Left kidney (tissue), 2 donors: ENCODE measurements around the gene INPP5B. TPM values are rescaled to one million over a fixed set of nuclear protein-coding genes. Genes with fewer than 3 reads are reported as not detected.
A peak's percentile ranks its signal among the peaks of the same experiment; 100 is the strongest.

ENCODE experiments used
- DNase-seq: peaks from one replicate; pipeline ENCODE4 v3.0.0-alpha.2; 2013
- polyA plus RNA-seq: library from polyadenylated mRNA; unstranded; fragments of 120-200 nt; gene quantifications from one replicate; pipeline ENCODE4 v1.2.1, GENCODE V29; 2013; ENCODE audit not compliant: insufficient read length

Gene INPP5B
- polyA plus RNA-seq, 1 donor: 33.1 TPM

DNA sequence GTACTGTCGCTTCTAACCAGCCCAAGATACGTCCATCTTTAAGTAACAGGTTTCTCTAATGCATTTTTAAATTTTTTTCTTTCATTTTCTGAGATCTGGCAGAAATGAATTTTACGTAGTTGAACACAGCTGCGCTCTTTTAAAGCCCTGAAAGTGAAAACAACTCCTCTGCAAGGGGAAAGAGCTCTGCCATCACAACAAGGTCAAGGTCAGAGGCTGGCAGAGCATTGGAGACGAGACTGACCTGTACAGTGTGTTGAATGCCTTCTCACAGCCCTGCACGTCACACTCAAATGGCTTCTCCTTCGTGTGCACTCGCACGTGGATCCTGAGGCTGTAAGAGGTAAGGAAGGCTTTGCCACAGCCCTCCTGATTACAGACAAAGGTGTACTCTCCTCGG is 107.2 kb downstream of the INPP5B start:
- DNase-seq: no peak

DNA sequence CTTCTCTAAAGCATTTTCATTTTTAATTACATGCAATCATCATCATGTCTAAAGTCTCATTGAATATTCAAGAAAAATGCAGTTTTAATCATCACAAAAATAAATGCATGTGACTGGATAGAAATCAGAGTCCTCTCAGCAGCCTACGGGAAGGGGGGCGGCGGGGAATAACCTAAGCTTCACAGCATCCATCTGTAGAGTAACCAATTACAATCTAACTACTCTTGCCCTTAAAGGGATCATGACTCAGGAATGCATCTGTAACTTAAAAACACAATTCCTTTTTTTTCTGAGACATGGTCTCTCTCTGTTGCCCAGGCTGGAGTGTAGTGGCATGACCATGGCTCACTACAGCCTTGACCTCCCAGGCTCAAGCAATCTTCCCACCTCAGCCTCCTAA is 110.1 kb downstream of the INPP5B start:
- DNase-seq: no peak

DNA sequence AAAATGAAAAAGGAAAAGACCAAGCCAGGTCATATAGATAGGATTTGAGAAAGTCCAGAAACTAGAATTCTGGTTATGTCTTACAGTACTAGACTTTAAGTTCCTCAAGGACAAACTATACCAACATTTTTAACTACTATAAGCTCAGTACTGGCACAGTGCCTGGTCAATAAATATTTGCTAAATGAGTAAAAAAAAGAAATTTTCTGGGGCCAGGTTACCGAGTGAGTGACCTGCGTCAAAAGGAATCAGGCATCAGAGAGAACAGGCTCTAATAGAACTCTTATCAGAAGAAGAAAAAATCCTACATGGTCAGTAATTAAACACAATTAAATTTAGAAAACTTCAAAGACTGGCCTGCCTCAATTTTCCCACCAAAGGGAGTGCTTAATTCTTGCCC is 115.0 kb downstream of the INPP5B start:
- no peak for DNase-seq

DNA sequence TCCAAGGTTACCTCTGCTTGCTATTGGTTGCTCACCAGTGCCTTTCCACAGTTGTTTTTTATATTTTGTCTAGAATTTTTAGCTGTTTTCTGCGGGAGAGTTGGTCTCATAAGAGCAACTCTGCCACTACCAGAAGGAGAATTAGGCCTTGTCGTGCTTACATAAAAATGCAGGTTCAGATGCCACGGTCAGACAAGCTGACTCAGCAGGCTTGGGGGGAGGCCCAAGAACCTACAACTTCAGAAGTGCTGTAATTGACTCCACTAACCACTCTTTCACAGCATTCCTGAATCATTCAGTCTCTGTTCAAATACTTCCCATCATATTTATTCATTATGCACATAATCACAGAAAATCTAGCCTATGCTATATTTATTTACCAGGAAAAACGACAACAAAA is 115.7 kb downstream of the INPP5B start:
- DNase-seq: no peak

DNA sequence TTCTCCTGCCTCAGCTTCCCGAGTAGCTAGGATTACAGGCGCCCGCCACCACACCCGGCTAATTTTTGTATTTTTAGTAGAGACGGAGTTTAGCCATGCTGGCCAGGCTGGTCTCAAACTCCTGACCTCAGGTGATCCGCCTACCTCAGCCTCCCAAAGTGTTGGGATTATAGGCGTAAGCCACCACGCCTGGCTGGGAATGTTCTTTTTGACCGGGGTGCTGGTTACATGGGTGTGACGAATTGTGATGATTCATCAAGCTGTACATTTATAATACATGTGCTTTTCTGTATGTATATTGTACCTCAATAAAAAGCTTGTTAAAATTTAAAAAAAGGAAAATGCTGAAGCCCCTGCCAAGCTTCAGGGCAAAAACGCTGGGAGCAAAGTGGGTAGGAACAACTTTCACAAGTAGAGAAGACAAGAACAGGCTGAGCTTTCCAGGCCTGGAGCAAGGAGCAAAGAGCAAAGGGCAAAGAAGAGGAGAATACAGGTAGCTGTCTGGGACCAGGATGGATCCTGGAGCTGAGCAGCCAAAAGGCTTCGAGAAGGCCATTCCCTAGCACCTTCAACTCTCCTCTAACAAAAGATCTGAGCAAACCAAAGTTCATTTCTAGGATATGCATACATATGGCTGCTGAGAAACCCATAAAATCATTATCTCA is 118.3 kb downstream of the INPP5B start:
- DNase-seq: no peak

GRCh38 chr1:37825506-37825905 is 121.3 kb downstream of the INPP5B start:
- DNase-seq: no peak

DNA sequence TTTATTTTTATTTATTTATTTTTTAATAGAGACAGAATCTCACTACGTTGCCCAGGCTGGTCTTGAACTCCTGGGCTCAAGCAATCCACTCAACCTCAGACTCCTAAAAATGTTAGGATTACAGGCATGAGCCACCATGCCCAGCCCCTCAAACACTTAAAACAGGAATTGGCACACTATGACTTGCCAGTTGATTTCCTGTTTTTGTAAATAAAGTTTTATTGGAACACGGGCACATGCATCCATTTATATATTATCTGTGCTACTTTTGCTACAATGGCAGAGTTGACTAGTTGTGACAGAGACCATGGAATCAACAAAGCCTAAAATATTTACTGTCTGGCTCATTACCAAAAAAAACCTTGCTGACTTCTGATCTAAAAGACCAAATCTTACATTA is 122.9 kb downstream of the INPP5B start:
- no peak for DNase-seq

DNA sequence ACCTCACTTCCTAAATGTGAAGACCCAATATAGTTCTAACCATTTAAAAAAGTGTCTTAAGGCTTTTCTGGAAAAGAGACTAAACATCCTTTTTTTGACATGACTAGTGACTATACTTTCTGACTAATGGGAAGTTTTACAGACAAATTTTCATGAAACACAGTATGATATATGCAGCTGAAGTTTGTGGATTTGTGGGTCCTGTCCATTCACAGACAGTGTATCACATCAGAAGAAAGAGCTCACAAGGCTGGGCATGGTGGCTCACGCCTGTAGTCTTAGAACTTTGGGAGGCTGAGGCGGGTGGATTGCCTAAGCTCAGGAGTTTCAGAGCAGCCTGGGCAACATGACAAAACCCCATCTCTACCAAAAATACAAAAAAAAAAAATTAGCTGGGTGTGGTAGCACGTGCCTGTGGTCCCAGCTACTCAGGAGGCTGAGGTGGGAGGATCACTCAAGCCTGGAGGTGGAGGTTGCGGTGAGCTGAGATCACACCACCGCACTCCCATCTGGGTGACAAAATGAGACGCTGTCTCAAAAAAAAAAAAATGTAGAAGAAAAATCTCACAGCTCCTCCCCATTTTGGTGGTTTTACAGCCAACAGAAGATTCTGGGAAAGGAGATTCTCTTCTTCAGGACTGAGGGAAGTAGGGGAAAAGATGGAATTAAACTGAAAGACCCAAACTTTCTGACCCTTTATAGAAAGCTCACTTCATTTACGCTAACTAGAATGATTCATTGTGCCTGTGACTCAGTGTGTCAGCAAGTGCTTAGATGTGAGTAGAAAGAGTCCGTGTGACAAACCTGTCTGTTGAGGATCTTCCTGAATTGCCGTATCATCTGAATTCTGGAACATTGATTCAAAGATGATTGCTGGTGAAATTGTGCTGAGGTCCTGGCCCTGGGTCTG is 123.7 kb downstream of the INPP5B start:
- no peak for DNase-seq

DNA sequence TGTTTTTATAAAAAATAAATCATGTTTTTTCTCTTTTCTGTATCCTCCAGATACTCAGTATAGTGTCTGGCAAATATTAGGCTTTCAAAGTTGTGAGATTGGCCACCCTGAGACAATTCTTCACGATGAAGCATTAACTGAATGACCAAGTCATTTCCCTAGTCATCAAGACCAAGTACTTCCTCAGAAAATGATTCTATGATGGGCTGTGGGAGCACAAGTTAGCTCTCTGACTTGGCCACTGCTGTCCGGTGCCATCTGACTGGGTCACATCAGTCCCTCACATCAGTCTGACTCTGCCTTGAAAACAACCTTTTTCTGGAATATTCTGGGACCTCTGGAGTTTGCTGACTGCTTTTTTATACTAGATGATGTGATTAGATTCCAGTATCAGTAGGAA is 125.4 kb downstream of the INPP5B start:
- no peak for DNase-seq

DNA sequence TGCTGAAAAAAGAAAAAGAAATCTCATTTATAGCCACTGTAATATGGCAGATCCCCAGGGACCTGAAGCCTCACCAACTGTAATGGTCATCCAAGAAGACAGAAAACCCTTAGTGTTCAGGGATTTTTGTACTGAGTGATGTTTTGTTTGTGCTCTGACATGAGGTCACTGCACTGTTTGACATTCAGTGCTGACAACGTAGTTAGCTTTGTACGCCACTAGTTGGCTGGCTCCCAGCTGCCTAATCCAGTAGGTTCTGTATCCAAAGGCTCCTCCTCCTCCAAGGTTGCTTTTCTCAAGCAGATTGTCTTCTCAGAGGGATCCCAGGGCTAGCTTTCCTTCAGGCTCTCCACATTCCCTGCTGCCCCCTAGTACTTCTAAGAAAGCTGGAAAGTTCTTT is 129.4 kb downstream of the INPP5B start:
- DNase-seq: no peak

DNA sequence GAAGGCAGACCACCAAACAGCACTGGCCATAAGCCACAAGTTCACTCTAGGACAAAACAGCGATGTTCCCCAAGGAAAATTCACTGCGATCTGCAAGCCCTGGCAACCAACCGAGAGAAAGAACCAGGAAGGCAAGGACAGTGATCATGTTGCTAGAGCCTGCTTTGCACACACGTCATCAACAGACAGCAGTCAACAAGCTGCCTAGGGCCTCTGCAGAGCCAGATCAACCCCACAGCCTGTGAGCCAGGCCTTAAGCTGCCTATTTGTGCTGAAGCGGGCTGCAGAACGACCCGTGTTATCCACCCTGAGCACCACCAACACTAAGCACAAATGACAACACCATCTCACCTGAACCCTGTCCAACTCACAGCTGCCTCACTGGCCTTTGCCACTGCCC is 132.6 kb downstream of the INPP5B start:
- DNase-seq: no peak

DNA sequence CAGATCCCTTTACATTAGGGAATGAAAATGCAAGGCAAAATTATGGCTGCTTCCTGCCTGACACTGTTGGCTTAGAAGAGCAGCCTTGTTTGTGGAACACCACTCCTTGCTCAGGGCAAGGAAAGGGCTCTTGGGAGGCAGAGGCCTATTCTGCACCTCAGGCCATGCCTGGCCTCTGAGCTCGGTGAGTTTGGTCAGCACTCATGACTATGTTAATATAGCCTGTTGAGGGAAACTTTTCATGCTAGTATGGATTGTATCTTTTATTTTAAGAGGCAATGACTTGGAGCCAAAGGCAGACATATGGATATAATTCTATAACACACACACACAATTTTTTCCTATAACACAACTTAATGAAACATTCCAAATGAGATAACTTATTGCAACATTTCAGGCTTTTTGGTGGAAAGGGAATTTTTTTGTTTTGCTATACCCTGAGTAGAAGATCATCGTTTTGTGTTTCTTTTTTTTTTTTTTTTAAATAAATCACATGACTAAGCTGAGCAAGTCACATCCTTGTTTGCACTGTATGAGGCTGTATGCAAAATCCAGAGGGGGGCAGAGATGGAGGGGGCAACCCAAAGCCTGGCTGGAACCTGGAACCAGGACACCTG is 133.2 kb downstream of the INPP5B start:
- no peak for DNase-seq

DNA sequence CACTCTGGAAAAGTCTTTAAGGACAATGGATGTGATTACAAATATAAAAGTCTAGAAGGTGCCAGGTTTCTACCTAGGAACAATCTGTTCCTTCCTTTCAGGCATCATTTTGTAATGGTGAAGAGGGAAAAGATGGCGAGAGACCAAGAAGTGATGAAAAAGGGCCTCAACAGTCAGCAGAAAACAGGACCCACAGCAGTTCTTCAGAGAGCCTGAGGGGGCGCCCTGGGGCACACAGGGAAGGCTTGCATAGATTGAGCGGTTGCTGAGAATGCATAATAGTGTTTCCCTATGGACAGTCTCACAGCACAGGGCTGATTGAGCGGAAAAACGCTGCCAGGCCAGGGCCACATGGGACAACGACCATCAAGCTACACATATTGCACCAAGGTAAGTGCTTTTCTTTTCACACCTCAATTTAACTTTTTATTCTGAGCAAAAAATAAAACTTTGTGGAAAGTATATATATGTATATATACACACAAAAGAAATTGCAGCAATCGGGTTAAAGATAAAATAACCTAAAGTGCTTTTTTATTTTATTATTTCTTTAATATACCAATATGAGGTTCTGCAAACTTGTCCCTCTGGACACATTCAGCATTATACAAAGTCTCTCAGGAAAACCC is 135.7 kb downstream of the INPP5B start:
- peak; percentile 68 for DNase-seq

Other genes with a start within 250 kb of the INPP5B start
- gene EPHA10, start 181.9 kb downstream of the INPP5B start, polyA plus RNA-seq: 0.23 TPM
- gene MANEAL, start 153.2 kb downstream of the INPP5B start, polyA plus RNA-seq: 3.6 TPM
- 20.2 TPM for gene C1orf122, start 139.3 kb downstream of the INPP5B start, polyA plus RNA-seq
- gene YRDC, start 138.8 kb downstream of the INPP5B start, polyA plus RNA-seq: 11.7 TPM
- 9.5 TPM for gene MTF1, start 87.5 kb downstream of the INPP5B start, polyA plus RNA-seq
- 120 TPM for gene SF3A3, start 43.0 kb upstream of the INPP5B start, polyA plus RNA-seq
- 20.5 TPM for gene FHL3, start 58.5 kb upstream of the INPP5B start, polyA plus RNA-seq
- 42.7 TPM for gene UTP11, start 65.7 kb upstream of the INPP5B start, polyA plus RNA-seq
- 0.63 TPM for gene POU3F1, start 99.7 kb upstream of the INPP5B start, polyA plus RNA-seq